ENCODE data around the gene TMEM225.
"Not testable (repeated sequence)": the region's sequence is repeated elsewhere in the genome, so short reads cannot be mapped to it uniquely, and the experiment has no call there.

TMEM225 gene, protein sequence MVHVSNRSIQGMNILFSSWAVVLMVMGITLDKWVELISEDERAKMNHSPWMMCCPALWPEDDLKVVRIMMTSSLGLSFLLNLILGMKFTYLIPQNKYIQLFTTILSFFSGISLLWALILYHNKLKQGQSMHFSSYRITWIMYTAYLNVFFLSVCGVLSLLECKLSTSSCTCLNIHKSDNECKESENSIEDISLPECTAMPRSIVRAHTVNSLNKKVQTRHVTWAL

DNA sequence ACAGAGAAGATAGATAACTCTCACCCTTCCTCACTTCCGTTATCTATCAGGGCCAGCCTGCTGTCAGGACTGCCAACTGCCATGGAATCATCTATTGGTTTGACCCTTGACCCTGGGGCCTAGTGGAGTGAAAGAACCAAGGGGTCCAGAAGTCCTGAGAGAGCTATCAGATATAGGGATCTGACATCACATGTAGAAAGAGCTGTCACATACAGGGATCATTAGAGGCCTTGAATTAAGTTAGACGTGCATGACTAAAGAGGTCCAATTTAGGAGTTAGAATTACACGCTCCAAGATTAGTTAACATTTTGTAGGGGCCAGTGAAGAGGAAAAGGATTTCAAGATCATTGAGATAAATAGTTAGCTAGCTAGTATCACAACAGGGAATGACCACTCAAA, at the start of gene TMEM225:
Gene TMEM225, minus strand, starts transcription at position 101 of the 400 bp plus-strand sequence. CDS start 245 bp downstream, outside the sequence.
- Histone ChIP-seq H3K36me3 (ENCODE audit: control insufficient read depth in 2 of 2, insufficient read depth in 2 of 2, low read length in 2 of 2) (no peaks in the 10 kb centered on the region), H3K4me3 (ENCODE audit: low read length in 2 of 2) (no peak within 1 kb of the TSS), H3K9me3 (ENCODE audit: control insufficient read depth in 2 of 2, low read length in 2 of 2) (no peaks in the 10 kb centered on the region), H3K9ac (ENCODE audit: low read depth in 1 of 2, low read length in 2 of 2) (no peak within 1 kb of the TSS), H3K27me3 (ENCODE audit: control insufficient read depth in 2 of 2, insufficient read depth in 2 of 2, low read length in 2 of 2) (no peaks in the 10 kb centered on the region), H3K4me1 (ENCODE audit: control insufficient read depth in 2 of 2, insufficient read depth in 2 of 2, low read length in 2 of 2) (no peaks in the 10 kb centered on the region), H3K27ac (ENCODE audit: low read depth in 2 of 2, low read length in 2 of 2) (no peak within 1 kb of the TSS)

DNA sequence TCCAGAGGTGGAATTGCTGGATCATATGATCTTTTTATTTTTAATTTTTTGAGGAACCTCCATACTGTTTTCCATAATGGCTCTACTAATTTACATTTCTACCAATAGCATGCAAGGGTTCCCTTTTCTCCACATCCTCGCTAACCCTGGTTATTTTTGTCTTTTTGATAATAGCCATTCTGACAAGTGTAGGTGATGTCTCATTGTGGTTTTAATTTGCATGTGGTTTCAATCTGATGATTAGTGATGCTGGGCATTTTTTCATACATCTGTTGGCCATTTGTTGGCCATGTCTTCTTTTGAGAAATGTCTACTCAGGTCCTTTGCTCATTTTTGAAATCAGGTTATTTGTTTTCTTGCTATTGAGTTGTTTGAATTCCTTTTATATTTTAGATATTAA, 38.6 kb upstream of the TMEM225 start:
- Histone ChIP-seq H3K27me3 (ENCODE audit: control insufficient read depth in 2 of 2, insufficient read depth in 2 of 2, low read length in 2 of 2) (no peaks in the 10 kb centered on the region), H3K4me1 (ENCODE audit: control insufficient read depth in 2 of 2, insufficient read depth in 2 of 2, low read length in 2 of 2) (no peaks in the 10 kb centered on the region), H3K27ac (ENCODE audit: low read depth in 2 of 2, low read length in 2 of 2) (no peak overlapping the region), H3K9ac (ENCODE audit: low read depth in 1 of 2, low read length in 2 of 2) (no peak overlapping the region), H3K4me3 (ENCODE audit: low read length in 2 of 2) (no peak overlapping the region), H3K9me3 (ENCODE audit: control insufficient read depth in 2 of 2, low read length in 2 of 2) (no peaks in the 10 kb centered on the region), H3K36me3 (ENCODE audit: control insufficient read depth in 2 of 2, insufficient read depth in 2 of 2, low read length in 2 of 2) (no peaks in the 10 kb centered on the region)

DNA sequence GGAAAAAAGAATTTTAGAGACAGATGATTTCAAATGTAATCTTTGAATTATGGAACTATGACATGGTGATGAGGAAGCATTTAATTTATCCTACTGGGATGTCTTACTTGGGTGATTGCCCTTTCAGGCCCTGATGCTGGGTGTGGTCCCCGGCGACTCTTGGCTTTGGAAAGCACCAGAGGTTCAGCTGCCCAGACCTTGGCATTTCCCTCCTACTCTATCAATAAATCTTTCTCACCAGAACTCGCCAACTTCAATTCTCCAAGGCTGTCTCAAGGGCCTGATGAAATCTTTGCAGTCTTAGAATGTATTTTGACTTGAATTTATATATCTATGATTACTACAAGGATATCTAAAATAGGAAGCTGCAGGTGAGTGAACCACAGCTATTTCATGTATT, 35.5 kb upstream of the TMEM225 start:
- Histone ChIP-seq H3K36me3 (ENCODE audit: control insufficient read depth in 2 of 2, insufficient read depth in 2 of 2, low read length in 2 of 2) (no peaks in the 10 kb centered on the region), H3K27ac (ENCODE audit: low read depth in 2 of 2, low read length in 2 of 2) (no peak overlapping the region), H3K27me3 (ENCODE audit: control insufficient read depth in 2 of 2, insufficient read depth in 2 of 2, low read length in 2 of 2) (no peaks in the 10 kb centered on the region), H3K9ac (ENCODE audit: low read depth in 1 of 2, low read length in 2 of 2) (no peak overlapping the region), H3K4me3 (ENCODE audit: low read length in 2 of 2) (no peak overlapping the region), H3K9me3 (ENCODE audit: control insufficient read depth in 2 of 2, low read length in 2 of 2) (no peaks in the 10 kb centered on the region), H3K4me1 (ENCODE audit: control insufficient read depth in 2 of 2, insufficient read depth in 2 of 2, low read length in 2 of 2) (no peaks in the 10 kb centered on the region)

DNA sequence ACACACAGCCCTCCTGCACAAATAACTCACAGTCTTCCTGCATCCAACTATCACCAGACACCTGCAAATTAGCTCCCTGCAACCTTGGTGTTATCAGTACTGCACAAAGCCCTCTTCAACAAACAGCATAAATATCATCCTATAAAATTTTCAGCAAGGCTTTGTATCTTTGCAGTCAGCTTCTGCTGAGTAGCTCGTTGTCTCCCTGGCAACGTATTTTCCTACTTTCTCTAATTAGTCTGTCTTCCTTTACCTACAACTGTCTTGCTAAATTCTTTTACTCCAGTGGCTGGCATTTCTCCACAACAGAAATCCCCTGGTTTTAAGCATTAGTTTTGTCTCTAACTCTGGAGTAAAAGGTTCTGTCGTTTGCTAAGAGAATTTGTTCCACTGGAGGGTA, 20.4 kb upstream of the TMEM225 start:
- Histone ChIP-seq H3K4me3 (ENCODE audit: low read length in 2 of 2) (no peak overlapping the region), H3K27ac (ENCODE audit: low read depth in 2 of 2, low read length in 2 of 2) (no peak overlapping the region), H3K4me1 (ENCODE audit: control insufficient read depth in 2 of 2, insufficient read depth in 2 of 2, low read length in 2 of 2) (no peaks in the 10 kb centered on the region), H3K9me3 (ENCODE audit: control insufficient read depth in 2 of 2, low read length in 2 of 2) (no peaks in the 10 kb centered on the region), H3K36me3 (ENCODE audit: control insufficient read depth in 2 of 2, insufficient read depth in 2 of 2, low read length in 2 of 2) (no peaks in the 10 kb centered on the region), H3K9ac (ENCODE audit: low read depth in 1 of 2, low read length in 2 of 2) (no peak overlapping the region), H3K27me3 (ENCODE audit: control insufficient read depth in 2 of 2, insufficient read depth in 2 of 2, low read length in 2 of 2) (no peaks in the 10 kb centered on the region)

DNA sequence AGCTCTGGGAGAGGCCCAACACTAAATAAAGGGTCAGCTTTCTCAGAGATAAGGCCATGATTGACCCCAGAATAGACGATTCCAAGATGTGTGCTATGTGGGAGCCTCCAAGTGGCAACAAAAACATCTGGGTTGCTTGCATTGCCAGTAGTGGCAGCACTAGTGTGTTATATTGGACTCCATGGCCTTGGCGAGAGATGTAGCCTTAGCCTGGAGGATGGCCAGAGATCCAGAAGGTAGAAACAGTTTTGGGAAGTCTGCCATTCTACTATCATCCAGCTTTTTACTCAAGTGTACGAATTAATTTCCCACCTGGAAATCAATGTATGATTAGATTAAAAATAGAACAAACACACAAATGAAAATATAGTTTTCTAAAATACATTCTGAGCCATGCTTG, 19.5 kb upstream of the TMEM225 start:
- Histone ChIP-seq H3K9ac (ENCODE audit: low read depth in 1 of 2, low read length in 2 of 2) (no peak overlapping the region), H3K9me3 (ENCODE audit: control insufficient read depth in 2 of 2, low read length in 2 of 2) (no peaks in the 10 kb centered on the region), H3K4me1 (ENCODE audit: control insufficient read depth in 2 of 2, insufficient read depth in 2 of 2, low read length in 2 of 2) (no peaks in the 10 kb centered on the region), H3K27ac (ENCODE audit: low read depth in 2 of 2, low read length in 2 of 2) (no peak overlapping the region), H3K36me3 (ENCODE audit: control insufficient read depth in 2 of 2, insufficient read depth in 2 of 2, low read length in 2 of 2) (no peaks in the 10 kb centered on the region), H3K27me3 (ENCODE audit: control insufficient read depth in 2 of 2, insufficient read depth in 2 of 2, low read length in 2 of 2) (no peaks in the 10 kb centered on the region), H3K4me3 (ENCODE audit: low read length in 2 of 2) (no peak overlapping the region)

DNA sequence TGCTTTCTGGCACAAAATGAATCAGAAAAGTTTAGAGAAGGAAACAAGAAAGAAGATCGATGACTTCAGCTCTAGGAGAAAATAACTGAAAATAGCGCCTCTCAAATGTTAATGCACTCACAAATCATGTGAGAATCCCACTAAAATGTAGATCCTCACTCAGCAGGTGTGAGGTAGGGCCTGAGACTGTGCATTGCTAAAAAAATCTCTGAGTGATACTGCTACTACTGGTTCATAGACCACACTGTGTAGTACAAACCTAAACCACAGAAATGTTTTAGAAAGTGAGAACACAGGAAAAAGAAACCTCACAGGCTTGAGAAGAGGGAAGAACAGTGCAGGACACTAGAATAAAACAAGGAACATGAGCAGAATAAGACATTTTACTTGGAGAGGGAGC, 18.5 kb upstream of the TMEM225 start:
- Histone ChIP-seq H3K9me3 (ENCODE audit: control insufficient read depth in 2 of 2, low read length in 2 of 2) (no peaks in the 10 kb centered on the region), H3K36me3 (ENCODE audit: control insufficient read depth in 2 of 2, insufficient read depth in 2 of 2, low read length in 2 of 2) (no peaks in the 10 kb centered on the region), H3K4me1 (ENCODE audit: control insufficient read depth in 2 of 2, insufficient read depth in 2 of 2, low read length in 2 of 2) (no peaks in the 10 kb centered on the region), H3K27ac (ENCODE audit: low read depth in 2 of 2, low read length in 2 of 2) (no peak overlapping the region), H3K9ac (ENCODE audit: low read depth in 1 of 2, low read length in 2 of 2) (no peak overlapping the region), H3K27me3 (ENCODE audit: control insufficient read depth in 2 of 2, insufficient read depth in 2 of 2, low read length in 2 of 2) (no peaks in the 10 kb centered on the region), H3K4me3 (ENCODE audit: low read length in 2 of 2) (no peak overlapping the region)

DNA sequence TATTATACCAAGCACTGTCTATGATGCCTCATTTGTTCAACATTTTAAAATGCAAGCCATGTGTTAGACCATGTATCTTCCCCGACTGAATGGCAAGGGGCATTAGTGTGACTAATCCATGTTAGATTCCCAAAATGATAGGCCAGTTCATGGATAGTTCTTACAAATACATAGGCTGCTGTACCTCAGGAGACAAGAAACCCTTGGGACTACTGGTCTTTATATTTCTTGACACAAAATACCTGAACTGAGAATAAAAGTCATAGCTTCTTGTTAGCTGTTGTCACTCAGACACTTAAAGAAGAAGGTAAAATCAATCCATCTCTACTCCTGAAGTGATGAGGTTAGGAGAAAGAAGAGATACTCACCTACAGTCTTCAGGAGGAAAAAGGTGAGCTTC, 16.4 kb upstream of the TMEM225 start, which contains the start of gene OR8D4:
Gene OR8D4, plus strand, starts transcription at position 301 of the 400 bp plus-strand sequence. CDS start 4,265 bp downstream, outside the sequence.
- Histone ChIP-seq H3K4me1 (ENCODE audit: control insufficient read depth in 2 of 2, insufficient read depth in 2 of 2, low read length in 2 of 2) (no peaks in the 10 kb centered on the region), H3K9me3 (ENCODE audit: control insufficient read depth in 2 of 2, low read length in 2 of 2) (no peaks in the 10 kb centered on the region), H3K9ac (ENCODE audit: low read depth in 1 of 2, low read length in 2 of 2) (no peak within 1 kb of the TSS), H3K4me3 (ENCODE audit: low read length in 2 of 2) (no peak within 1 kb of the TSS), H3K27ac (ENCODE audit: low read depth in 2 of 2, low read length in 2 of 2) (no peak within 1 kb of the TSS), H3K27me3 (ENCODE audit: control insufficient read depth in 2 of 2, insufficient read depth in 2 of 2, low read length in 2 of 2) (no peaks in the 10 kb centered on the region), H3K36me3 (ENCODE audit: control insufficient read depth in 2 of 2, insufficient read depth in 2 of 2, low read length in 2 of 2) (no peaks in the 10 kb centered on the region)

DNA sequence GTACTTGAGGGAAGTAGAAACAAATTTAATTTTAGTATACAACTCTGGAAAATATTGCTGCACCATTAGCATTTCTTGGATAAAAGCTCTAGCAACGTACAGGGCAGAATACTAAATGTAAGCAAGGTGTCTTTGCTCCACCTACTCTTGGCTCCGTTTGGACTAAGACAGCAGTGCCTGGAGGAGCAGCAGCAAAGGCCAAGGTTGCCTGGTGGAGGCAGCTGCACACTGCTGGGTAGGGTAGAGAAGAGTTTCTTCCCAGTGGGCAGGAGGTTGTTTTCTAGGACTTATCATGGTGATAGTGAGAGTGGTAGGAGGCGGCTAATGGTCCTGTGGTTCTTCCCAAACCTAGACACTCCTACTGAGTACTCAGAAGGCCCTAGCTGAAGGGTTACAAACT, 14.3 kb upstream of the TMEM225 start:
- H3K4me3 ChIP-seq (ENCODE audit: low read length in 2 of 2), result no peak overlapping the region
- H3K9me3 ChIP-seq (ENCODE audit: control insufficient read depth in 2 of 2, low read length in 2 of 2), result no peaks in the 10 kb centered on the region
- H3K36me3 ChIP-seq (ENCODE audit: control insufficient read depth in 2 of 2, insufficient read depth in 2 of 2, low read length in 2 of 2), result no peaks in the 10 kb centered on the region
- H3K9ac ChIP-seq (ENCODE audit: low read depth in 1 of 2, low read length in 2 of 2), result no peak overlapping the region
- no peaks in the 10 kb centered on the region for H3K4me1 ChIP-seq (ENCODE audit: control insufficient read depth in 2 of 2, insufficient read depth in 2 of 2, low read length in 2 of 2)
- no peaks in the 10 kb centered on the region for H3K27me3 ChIP-seq (ENCODE audit: control insufficient read depth in 2 of 2, insufficient read depth in 2 of 2, low read length in 2 of 2)
- H3K27ac ChIP-seq (ENCODE audit: low read depth in 2 of 2, low read length in 2 of 2), result no peak overlapping the region

DNA sequence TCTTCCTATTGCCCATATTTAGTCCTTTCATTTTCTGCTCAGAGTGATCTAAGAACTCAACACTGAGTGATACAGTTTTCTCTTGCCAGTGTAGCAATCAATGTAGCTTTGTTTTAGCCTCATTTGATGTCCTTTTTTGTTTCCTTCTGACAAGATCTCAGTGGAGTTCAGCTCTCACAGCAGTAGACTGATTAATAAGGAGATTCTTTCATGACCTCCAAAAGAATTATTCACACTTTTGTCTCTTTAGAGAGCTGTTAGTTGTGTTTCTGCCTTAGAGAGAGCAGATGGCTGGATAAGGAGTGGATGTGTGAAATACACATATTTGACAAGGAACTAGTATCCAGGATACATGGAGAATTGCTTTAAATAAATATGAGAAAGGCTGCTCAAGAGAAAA, 6.6 kb upstream of the TMEM225 start:
- H3K4me1 ChIP-seq (ENCODE audit: control insufficient read depth in 2 of 2, insufficient read depth in 2 of 2, low read length in 2 of 2), result no peaks in the 10 kb centered on the region
- no peak overlapping the region for H3K9ac ChIP-seq (ENCODE audit: low read depth in 1 of 2, low read length in 2 of 2)
- H3K4me3 ChIP-seq (ENCODE audit: low read length in 2 of 2), result no peak overlapping the region
- H3K27ac ChIP-seq (ENCODE audit: low read depth in 2 of 2, low read length in 2 of 2), result no peak overlapping the region
- no peaks in the 10 kb centered on the region for H3K9me3 ChIP-seq (ENCODE audit: control insufficient read depth in 2 of 2, low read length in 2 of 2)
- no peaks in the 10 kb centered on the region for H3K27me3 ChIP-seq (ENCODE audit: control insufficient read depth in 2 of 2, insufficient read depth in 2 of 2, low read length in 2 of 2)
- H3K36me3 ChIP-seq (ENCODE audit: control insufficient read depth in 2 of 2, insufficient read depth in 2 of 2, low read length in 2 of 2), result no peaks in the 10 kb centered on the region

DNA sequence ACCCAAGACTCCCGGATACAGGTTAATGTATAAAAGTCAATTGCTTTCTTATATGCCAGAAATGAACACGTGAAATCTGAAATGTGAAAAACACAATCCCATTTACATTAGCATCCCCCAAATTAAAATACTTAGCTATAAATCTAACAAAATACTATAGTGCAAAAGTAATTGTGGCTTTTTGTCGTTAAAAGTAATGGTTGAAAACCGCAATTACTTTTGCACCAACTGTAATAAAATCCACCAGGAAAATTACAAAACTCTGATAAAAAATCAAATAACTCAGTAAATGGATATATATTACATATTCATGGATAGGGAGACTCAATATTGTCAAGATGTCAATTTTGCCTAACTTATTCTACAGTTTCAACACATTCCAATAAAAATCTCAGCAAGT, 4.6 kb downstream of the TMEM225 start:
- H3K9ac ChIP-seq (ENCODE audit: low read depth in 1 of 2, low read length in 2 of 2), result no peak overlapping the region
- H3K4me3 ChIP-seq (ENCODE audit: low read length in 2 of 2), result no peak overlapping the region
- no peaks in the 10 kb centered on the region for H3K9me3 ChIP-seq (ENCODE audit: control insufficient read depth in 2 of 2, low read length in 2 of 2)
- no peak overlapping the region for H3K27ac ChIP-seq (ENCODE audit: low read depth in 2 of 2, low read length in 2 of 2)
- H3K4me1 ChIP-seq (ENCODE audit: control insufficient read depth in 2 of 2, insufficient read depth in 2 of 2, low read length in 2 of 2), result no peaks in the 10 kb centered on the region
- H3K27me3 ChIP-seq (ENCODE audit: control insufficient read depth in 2 of 2, insufficient read depth in 2 of 2, low read length in 2 of 2), result no peaks in the 10 kb centered on the region
- no peaks in the 10 kb centered on the region for H3K36me3 ChIP-seq (ENCODE audit: control insufficient read depth in 2 of 2, insufficient read depth in 2 of 2, low read length in 2 of 2)

DNA sequence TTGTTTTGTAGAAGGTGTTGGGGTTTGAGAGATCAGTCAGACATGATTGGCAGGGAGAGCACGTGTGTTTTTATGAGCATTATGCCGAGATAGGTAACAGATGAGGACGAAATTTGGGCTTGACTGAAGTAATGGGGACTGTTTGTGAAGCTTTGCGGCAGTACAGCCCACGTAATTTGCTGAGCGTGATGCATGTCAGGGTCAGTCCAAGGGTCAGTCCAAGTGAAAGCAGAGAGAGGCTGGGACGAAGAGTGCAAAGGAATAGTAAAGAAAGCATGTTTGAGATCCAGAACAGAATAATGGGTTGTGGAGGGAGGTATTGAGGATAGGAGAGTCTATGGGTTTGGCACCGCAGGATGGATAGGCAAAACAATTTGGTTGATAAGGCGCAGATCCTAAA, 17.7 kb downstream of the TMEM225 start:
- H3K36me3 ChIP-seq (ENCODE audit: control insufficient read depth in 2 of 2, insufficient read depth in 2 of 2, low read length in 2 of 2); H3K27ac ChIP-seq (ENCODE audit: low read depth in 2 of 2, low read length in 2 of 2); H3K9me3 ChIP-seq (ENCODE audit: control insufficient read depth in 2 of 2, low read length in 2 of 2); H3K4me1 ChIP-seq (ENCODE audit: control insufficient read depth in 2 of 2, insufficient read depth in 2 of 2, low read length in 2 of 2); H3K9ac ChIP-seq (ENCODE audit: low read depth in 1 of 2, low read length in 2 of 2); H3K4me3 ChIP-seq (ENCODE audit: low read length in 2 of 2); H3K27me3 ChIP-seq (ENCODE audit: control insufficient read depth in 2 of 2, insufficient read depth in 2 of 2, low read length in 2 of 2): not testable (repeated sequence)

All from mucosa of rectum (tissue), 2 donors.